A673 (cell line): ENCODE results near the gene KIAA1549. TPM values are rescaled to one million over a fixed set of nuclear protein-coding genes. Genes with fewer than 3 reads are reported as not detected.

ENCODE experiments used
- BruUV-seq: library from RNA; stranded (reverse); fragments of 400-500 nt; replicated peaks from 2 replicates; lab custom pipeline; 2021; lab: Mats Ljungman, UMichigan
- CTCF ChIA-PET: fragments of 300-600 bp; sonication (Branson Sonifier 250); formaldehyde crosslinking; loops from one replicate; lab custom pipeline; 2022; ENCODE audit warnings: antibody characterized with exemption; lab: Charles Lee
- POLR2A ChIA-PET: fragments of 300-600 bp; sonication (Branson Sonifier 250); formaldehyde crosslinking; loops from one replicate; lab custom pipeline; 2022; ENCODE audit warnings: antibody characterized with exemption; ENCODE audit not compliant: low non-redundant PET; lab: Charles Lee
- DNase-seq: peaks from one replicate; pipeline ENCODE4 v3.0.0-alpha.2; 2015; ENCODE audit warnings: low spot score
- H3K27ac ChIP-seq: fragments of 200-600 bp; sonication (generic); 2 replicates; pipeline ENCODE4 v1.5.1; 2016; ENCODE audit warnings: mixed run types, low read depth, mild to moderate bottlenecking, mixed read lengths, antibody characterized with exemption, low read length; ENCODE audit not compliant: poor library complexity, severe bottlenecking
- H3K27me3 ChIP-seq: fragments of 200-600 bp; sonication (generic); replicated peaks from 2 replicates; pipeline ENCODE4 v1.6.1; 2017; ENCODE audit warnings: mixed run types, low read depth, mild to moderate bottlenecking, mixed read lengths, antibody characterized with exemption, low read length; ENCODE audit not compliant: insufficient read depth, poor library complexity
- H3K36me3 ChIP-seq: fragments of 200-600 bp; sonication (generic); 2 replicates; pipeline ENCODE4 v1.6.1; 2016; ENCODE audit warnings: mixed run types, mild to moderate bottlenecking, mixed read lengths, antibody characterized with exemption, low read length; ENCODE audit not compliant: insufficient read depth, poor library complexity, severe bottlenecking
- H3K4me1 ChIP-seq: fragments of 200-600 bp; sonication (generic); 2 replicates; pipeline ENCODE4 v1.6.1; 2017; ENCODE audit warnings: mixed run types, mild to moderate bottlenecking, mixed read lengths, antibody characterized with exemption, low read length; ENCODE audit not compliant: insufficient read depth, poor library complexity, severe bottlenecking
- H3K4me3 ChIP-seq: fragments of 200-600 bp; sonication (generic); 2 replicates; pipeline ENCODE4 v1.5.1; 2016; ENCODE audit warnings: low read depth, mixed run types, mild to moderate bottlenecking, mixed read lengths, low read length; ENCODE audit not compliant: poor library complexity, severe bottlenecking
- H3K9me3 ChIP-seq: fragments of 200-600 bp; sonication (generic); 2 replicates; pipeline ENCODE4 v1.6.1; 2016; ENCODE audit warnings: mixed run types, low read depth, mild to moderate bottlenecking, mixed read lengths, antibody characterized with exemption, low read length; ENCODE audit not compliant: poor library complexity, severe bottlenecking
- EZH2 ChIP-seq: fragments of 200-600 bp; sonication (generic); IDR thresholded peaks from 2 replicates; pipeline ENCODE4 v1.6.1; 2017; ENCODE audit warnings: borderline replicate concordance, low read depth, mild to moderate bottlenecking, mixed read lengths, antibody characterized with exemption, low read length; ENCODE audit not compliant: poor library complexity, severe bottlenecking
- intact Hi-C: fragments of 100-400 bp; cut with micrococcal nuclease; formaldehyde crosslinking; loops from one replicate; pipeline ENCODE4 v1.10.0; 2022; ENCODE audit not compliant: unreplicated experiment
- total RNA-seq: library from RNA; stranded (reverse); gene quantifications from 2 replicates; pipeline ENCODE4 v1.2.3, GENCODE V29; 2021
- TF ChIP-seq, protein P1 (sequence below): fragments of 300-800, 200-600 bp; sonication (generic); conservative IDR thresholded peaks from 2 replicates; pipeline ENCODE4 v1.5.1; 2017; ENCODE audit warnings: low read depth, mild to moderate bottlenecking, antibody characterized with exemption, low read length, moderate library complexity, mixed read lengths

KIAA1549 gene
- total RNA-seq, 1 experiment from 2014 or later, result 2.5 TPM

DNA sequence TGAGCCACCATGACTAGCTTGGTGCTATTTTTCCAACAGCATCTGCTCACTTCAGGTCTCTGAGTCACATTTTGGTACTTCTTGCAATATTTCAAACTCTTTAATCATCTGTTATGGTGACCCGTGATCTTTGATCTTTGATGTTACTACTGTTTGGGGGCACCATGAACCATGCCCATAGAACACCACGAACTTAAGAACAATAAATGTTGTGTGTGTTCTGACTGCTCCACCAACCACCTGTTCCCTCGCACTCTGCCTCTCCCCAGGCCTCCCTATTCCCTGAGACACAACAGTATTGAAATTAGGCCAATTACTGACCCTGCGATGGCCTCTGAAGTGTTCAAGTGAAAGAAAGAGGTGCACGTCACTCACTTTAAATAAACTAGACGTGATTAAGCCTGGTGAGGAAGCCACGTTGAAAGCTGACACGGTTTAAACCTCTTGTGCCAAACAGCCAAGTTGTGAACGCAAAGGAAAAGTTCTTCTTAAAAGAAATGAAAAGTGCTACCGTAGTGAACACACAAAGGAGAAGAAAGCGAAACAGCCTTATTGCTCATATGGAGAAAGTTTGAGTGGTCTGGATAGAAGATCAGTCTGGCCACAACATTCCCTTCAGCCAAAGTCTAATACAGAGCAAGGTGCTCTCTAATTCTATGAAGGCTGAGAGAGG is 156.0 kb downstream of the KIAA1549 start:
- CTCF ChIA-PET, result no interaction called here
- no TSS peak for BruUV-seq
- intact Hi-C loops, result no loop called here

DNA sequence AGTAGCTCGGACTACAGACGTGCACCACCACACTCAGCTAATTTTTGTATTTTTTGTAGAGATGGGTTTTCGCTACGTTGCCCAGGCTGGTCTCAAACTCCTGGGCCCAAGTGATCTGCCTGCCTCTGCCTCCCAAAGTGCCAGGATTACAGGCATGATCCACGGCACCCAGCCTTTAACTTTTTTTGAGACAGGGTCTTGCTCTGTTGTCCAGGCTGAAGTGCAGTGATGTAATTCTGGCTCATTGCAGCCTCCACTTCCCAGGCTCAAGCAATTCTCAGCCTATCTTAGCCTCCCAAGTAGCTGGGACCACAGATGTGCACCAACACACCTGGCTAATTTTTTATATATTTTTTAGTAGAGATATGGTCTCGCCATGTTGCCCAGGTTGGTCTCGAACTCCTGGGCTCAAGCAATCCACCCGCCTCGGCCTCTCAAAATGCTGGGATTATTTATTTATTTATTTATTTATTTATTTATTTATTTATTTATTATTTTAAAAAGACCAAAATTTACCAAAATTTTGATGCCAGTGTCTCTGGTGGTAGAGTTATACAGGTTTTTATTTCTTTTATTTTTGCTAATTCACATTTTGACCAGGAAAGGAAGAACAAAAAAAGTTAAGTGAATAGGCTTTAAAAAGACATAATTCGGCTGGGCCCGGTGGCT is 158.2 kb downstream of the KIAA1549 start:
- no peak for TF ChIP-seq EZH2
- TF ChIP-seq, protein P1, sequence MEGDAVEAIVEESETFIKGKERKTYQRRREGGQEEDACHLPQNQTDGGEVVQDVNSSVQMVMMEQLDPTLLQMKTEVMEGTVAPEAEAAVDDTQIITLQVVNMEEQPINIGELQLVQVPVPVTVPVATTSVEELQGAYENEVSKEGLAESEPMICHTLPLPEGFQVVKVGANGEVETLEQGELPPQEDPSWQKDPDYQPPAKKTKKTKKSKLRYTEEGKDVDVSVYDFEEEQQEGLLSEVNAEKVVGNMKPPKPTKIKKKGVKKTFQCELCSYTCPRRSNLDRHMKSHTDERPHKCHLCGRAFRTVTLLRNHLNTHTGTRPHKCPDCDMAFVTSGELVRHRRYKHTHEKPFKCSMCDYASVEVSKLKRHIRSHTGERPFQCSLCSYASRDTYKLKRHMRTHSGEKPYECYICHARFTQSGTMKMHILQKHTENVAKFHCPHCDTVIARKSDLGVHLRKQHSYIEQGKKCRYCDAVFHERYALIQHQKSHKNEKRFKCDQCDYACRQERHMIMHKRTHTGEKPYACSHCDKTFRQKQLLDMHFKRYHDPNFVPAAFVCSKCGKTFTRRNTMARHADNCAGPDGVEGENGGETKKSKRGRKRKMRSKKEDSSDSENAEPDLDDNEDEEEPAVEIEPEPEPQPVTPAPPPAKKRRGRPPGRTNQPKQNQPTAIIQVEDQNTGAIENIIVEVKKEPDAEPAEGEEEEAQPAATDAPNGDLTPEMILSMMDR, result no peak
- Histone ChIP-seq H3K27ac (no peak overlapping the region), H3K4me1 (no peaks in the 10 kb centered on the region), H3K4me3 (no peak overlapping the region), H3K9me3 (no peaks in the 10 kb centered on the region), H3K27me3 (no peaks in the 10 kb centered on the region), H3K36me3 (no peaks in the 10 kb centered on the region)
- POLR2A ChIA-PET, result no interaction called here
- no TSS peak for BruUV-seq
- CTCF ChIA-PET, result no interaction called here
- intact Hi-C loops, result no loop called here
- no peak for DNase-seq

More for the DNA sequence above, 156.0 kb downstream of the KIAA1549 start:
- Histone ChIP-seq H3K36me3 (no peaks in the 10 kb centered on the region), H3K9me3 (no peaks in the 10 kb centered on the region), H3K27me3 (no peaks in the 10 kb centered on the region), H3K4me3 (no peak overlapping the region), H3K27ac (no peak overlapping the region), H3K4me1 (no peaks in the 10 kb centered on the region)
- no peak for DNase-seq
- POLR2A ChIA-PET, result no interaction called here
- TF ChIP-seq, protein P1, result no peak
- no peak for TF ChIP-seq EZH2

DNA sequence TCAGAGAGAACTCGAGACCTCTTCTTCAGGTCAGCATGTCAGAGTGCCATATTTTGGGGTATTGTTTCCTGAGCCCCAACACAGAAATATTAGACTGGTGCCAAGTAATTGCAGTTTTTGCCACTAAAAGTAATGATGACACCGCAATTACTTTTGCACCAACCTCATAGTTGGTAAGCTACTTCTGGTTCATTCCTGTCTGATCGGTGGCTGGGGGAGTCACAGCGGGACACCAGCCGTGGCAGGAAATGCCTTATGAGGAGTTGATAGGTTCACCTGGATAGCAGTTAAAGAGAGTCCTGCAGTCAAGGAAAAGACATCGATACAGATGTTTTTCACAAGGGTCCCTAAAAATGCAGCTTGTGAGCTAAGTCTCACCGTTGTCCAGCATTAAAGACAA is 159.3 kb downstream of the KIAA1549 start:
- no peaks in the 10 kb centered on the region for H3K27me3 ChIP-seq
- intact Hi-C loops, result no loop called here
- ChIA-PET POLR2A (no interaction called here), CTCF (no interaction called here)
- no peaks in the 10 kb centered on the region for H3K4me1 ChIP-seq
- H3K9me3 ChIP-seq, result no peaks in the 10 kb centered on the region
- H3K27ac ChIP-seq, result no peak overlapping the region
- TF ChIP-seq, protein P1, result no peak
- no peak for TF ChIP-seq EZH2
- no peaks in the 10 kb centered on the region for H3K36me3 ChIP-seq
- no TSS peak for BruUV-seq
- H3K4me3 ChIP-seq, result no peak overlapping the region
- no peak for DNase-seq
